Measurements from ENCODE around the gene STARD3NL.

GRCh38 chr7:38186593-38187314 lies 8.7 kb downstream of the STARD3NL start:
- no peak for TF ChIP-seq POLR2A (IDR thresholded peaks at IDR 0.05; ENCODE audit: low read depth, low read length)
- TF ChIP-seq POLR2AphosphoS5 (IDR thresholded peaks at IDR 0.05; ENCODE audit: low read depth, low read length): no peak
- no peak for TF ChIP-seq TAF1 (IDR thresholded peaks at IDR 0.05; ENCODE audit: borderline replicate concordance, low read depth, low read length)

Data from GM12892 (cell line).